Body of pancreas (tissue), 4 donors: Measurements from ENCODE around the gene JMJD7.

Experiments used
- POLR2A ChIP-seq, 3 donors: fragments of 450-650 bp; IDR thresholded peaks; one replicate each; pipeline ENCODE4 v1.6.1; 2016; ENCODE audit warnings: antibody characterized with exemption in 3 of 3, mild to moderate bottlenecking in 2 of 3
- TF ChIP-seq, protein P1 (sequence below), 7 experiments: fragments of 450-650 bp in 4 of 7; fragments of 200-600 bp in 3 of 7; sonication (generic) in 3 of 7; IDR thresholded peaks; one replicate each; pipeline ENCODE4 v1.5.1; 2016 to 2019; ENCODE audit warnings: antibody characterized with exemption in 7 of 7

DNA sequence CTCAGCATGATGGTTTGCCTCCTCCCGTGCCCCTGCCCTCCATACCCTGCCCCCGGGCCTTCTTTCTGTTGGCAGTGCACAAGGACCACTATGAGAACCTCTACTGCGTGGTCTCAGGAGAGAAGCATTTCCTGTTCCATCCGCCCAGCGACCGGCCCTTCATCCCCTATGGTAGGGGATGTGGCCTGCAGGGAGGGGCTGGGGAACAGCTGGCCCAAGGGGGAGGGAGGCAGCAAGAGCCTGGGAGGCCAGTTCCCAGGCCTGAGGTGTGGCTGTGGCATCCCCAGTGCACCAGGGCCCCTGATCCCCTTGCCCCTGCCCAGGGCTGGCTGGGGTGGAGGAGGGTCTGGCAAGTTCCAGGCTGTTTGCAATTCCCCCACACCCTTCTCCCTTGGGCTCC is 8.2 kb downstream of the JMJD7 start:
- TF ChIP-seq POLR2A (IDR thresholded peaks at IDR 0.05), result no peak
- TF ChIP-seq, protein P1, sequence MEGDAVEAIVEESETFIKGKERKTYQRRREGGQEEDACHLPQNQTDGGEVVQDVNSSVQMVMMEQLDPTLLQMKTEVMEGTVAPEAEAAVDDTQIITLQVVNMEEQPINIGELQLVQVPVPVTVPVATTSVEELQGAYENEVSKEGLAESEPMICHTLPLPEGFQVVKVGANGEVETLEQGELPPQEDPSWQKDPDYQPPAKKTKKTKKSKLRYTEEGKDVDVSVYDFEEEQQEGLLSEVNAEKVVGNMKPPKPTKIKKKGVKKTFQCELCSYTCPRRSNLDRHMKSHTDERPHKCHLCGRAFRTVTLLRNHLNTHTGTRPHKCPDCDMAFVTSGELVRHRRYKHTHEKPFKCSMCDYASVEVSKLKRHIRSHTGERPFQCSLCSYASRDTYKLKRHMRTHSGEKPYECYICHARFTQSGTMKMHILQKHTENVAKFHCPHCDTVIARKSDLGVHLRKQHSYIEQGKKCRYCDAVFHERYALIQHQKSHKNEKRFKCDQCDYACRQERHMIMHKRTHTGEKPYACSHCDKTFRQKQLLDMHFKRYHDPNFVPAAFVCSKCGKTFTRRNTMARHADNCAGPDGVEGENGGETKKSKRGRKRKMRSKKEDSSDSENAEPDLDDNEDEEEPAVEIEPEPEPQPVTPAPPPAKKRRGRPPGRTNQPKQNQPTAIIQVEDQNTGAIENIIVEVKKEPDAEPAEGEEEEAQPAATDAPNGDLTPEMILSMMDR (IDR thresholded peaks at IDR 0.05), result no peak
